ENCODE data around the gene HAGH. TPM values are rescaled to one million over a fixed set of nuclear protein-coding genes. Genes with fewer than 3 reads are reported as not detected.

The HAGH gene
- total and polyA plus RNA-seq, 10 of the 15 experiments (the other 5 are each of a cell fraction or from before 2014, with no cell fraction given), result 2.0 to 50.1 (median 22.4) TPM

- Histone ChIP-seq H3K9me3 (replicated peaks; ENCODE audit: control insufficient read depth, insufficient read depth, low read length) (no peaks in the 10 kb centered on the region), H3K4me2 (ENCODE audit: control insufficient read depth, insufficient read depth) (0 out of 2 replicates have a peak within 1 kb of the TSS, but pooled peaks have one; percentile 9), H3K36me3 (ENCODE audit: control insufficient read depth in 2 of 2, insufficient read depth in 2 of 2, low read length in 1 of 2) (no peaks in the 10 kb centered on the region), H3K79me2 (ENCODE audit: control insufficient read depth, insufficient read depth, low read length) (no peaks in the 10 kb centered on the region), H3K4me1 (ENCODE audit: control insufficient read depth, insufficient read depth, low read length) (peaks cover 8% of the 10 kb centered on the region), H3K27ac (ENCODE audit: control insufficient read depth, insufficient read depth) (no peak within 1 kb of the TSS), H3K27me3 (replicated peaks in 1 of 2; ENCODE audit: control insufficient read depth in 2 of 2, insufficient read depth in 2 of 2, low read length in 1 of 2) (no peaks in the 10 kb centered on the region), H4K20me1 (ENCODE audit: control insufficient read depth, insufficient read depth) (no peaks in the 10 kb centered on the region), H2AFZ (ENCODE audit: control insufficient read depth, low read depth, low read length) (no peak within 1 kb of the TSS), H3K4me3 (no peak within 1 kb of the TSS), H3K9ac (ENCODE audit: control insufficient read depth, insufficient read depth, low read length) (no peak within 1 kb of the TSS)
- DNase-seq (ENCODE audit: low read depth, low spot score) (no peak), FAIRE-seq (no peak), ATAC-seq (no peak)
- in situ Hi-C loops (cut with MboI) (no loop called here), intact Hi-C loops (cut with micrococcal nuclease; ENCODE audit: unreplicated experiment) (no loop called here)
- no TSS peak for BruUV-seq (replicated peaks)
- ChIA-PET CTCF (no interaction called here), SMC1A (ENCODE audit: uncharacterized antibody, unreplicated experiment) (no interaction called here), RAD21 (ENCODE audit: unreplicated experiment) (no interaction called here), POLR2A (no interaction called here)
- WGBS (ENCODE audit: insufficient coverage, insufficient replicate concordance, low lambda C conversion rate, missing lambda C conversion rate), result 67% methylated on average over 49 of the region's 68 CpGs
- TF ChIP-seq ELK1 (IDR thresholded peaks at IDR 0.05; ENCODE audit: low read depth, low read length), result no peak
- TF ChIP-seq PAX5 (IDR thresholded peaks at IDR 0.05; ENCODE audit: borderline replicate concordance, low read depth, low read length), result no peak
- no peak for TF ChIP-seq TBL1XR1 (IDR thresholded peaks at IDR 0.05; ENCODE audit: low read depth, low read length)
- no peak for TF ChIP-seq STAT3 (IDR thresholded peaks at IDR 0.05; ENCODE audit: low read depth, low read length)
- no peak for TF ChIP-seq NFXL1 (IDR thresholded peaks at IDR 0.05; ENCODE audit: borderline replicate concordance)
- no peak for TF ChIP-seq ZNF687 (IDR thresholded peaks at IDR 0.05)
- TF ChIP-seq SIN3A (IDR thresholded peaks at IDR 0.05; ENCODE audit: low read depth, low read length), result no peak
- no peak for TF ChIP-seq MAX (IDR thresholded peaks at IDR 0.05; ENCODE audit: low read depth, low read length)
- no peak for TF ChIP-seq SMAD1 (IDR thresholded peaks at IDR 0.05; ENCODE audit: low read depth, partially characterized antibody)
- TF ChIP-seq YY1 (IDR thresholded peaks at IDR 0.05; ENCODE audit: low read depth, low read length), result no peak
- no peak for TF ChIP-seq RCOR1 (conservative IDR thresholded peaks at IDR 0.05; ENCODE audit: low read depth, low read length)
- no peak for TF ChIP-seq SUPT20H (IDR thresholded peaks at IDR 0.05; ENCODE audit: borderline replicate concordance, control insufficient read depth, low read depth, low read length)
- no peak for TF ChIP-seq BCL11A (IDR thresholded peaks at IDR 0.05; ENCODE audit: low read depth, low read length)
- TF ChIP-seq IRF4 (IDR thresholded peaks at IDR 0.05; ENCODE audit: low read depth, low read length), result no peak
Observed at GRCh38 chr16:1871974-1872635, 45.5 kb upstream of the HAGH start, which contains the start of gene MEIOB. TSS of gene MEIOB (minus strand) at chr16:1872164. CDS start at chr16:1868175, 3,989 bp downstream.
